SK-N-MC (cell line): ENCODE data around the gene PYY.

ENCODE experiments used
- DNase-seq: peaks from one replicate; pipeline ENCODE4 v3.0.0-alpha.2; 2011; ENCODE audit warnings: low read depth, low spot score
- H3K27ac ChIP-seq: fragments of 200-600 bp; sonication (generic); 2 replicates; pipeline ENCODE4 v1.5.1; 2016; ENCODE audit warnings: mixed run types
- H3K36me3 ChIP-seq: fragments of 200-600 bp; sonication (generic); 2 replicates; pipeline ENCODE4 v1.6.1; 2017; ENCODE audit warnings: antibody characterized with exemption, low read length, mixed read lengths; ENCODE audit not compliant: insufficient read depth
- H3K4me3 ChIP-seq: fragments of 200-600 bp; sonication (generic); 2 replicates; pipeline ENCODE4 v1.5.1; 2016
- H3K9ac ChIP-seq: fragments of 200-600 bp; sonication (generic); 2 replicates; pipeline ENCODE4 v1.8.0; 2017; ENCODE audit warnings: mixed run types, mixed read lengths; ENCODE audit not compliant: insufficient read length
- H3K9me3 ChIP-seq: fragments of 200-600 bp; sonication (generic); 2 replicates; pipeline ENCODE4 v1.6.1; 2017; ENCODE audit warnings: low read depth, mild to moderate bottlenecking, antibody characterized with exemption, low read length, moderate library complexity, mixed read lengths
- EZH2 ChIP-seq: fragments of 200-600 bp; sonication (generic); IDR thresholded peaks from one replicate; pipeline ENCODE4 v1.6.1; 2017; ENCODE audit warnings: antibody characterized with exemption
- FOXP2 ChIP-seq: optimal IDR thresholded peaks from 2 replicates; pipeline ENCODE3; 2011; ENCODE audit warnings: mild to moderate bottlenecking, moderate library complexity; ENCODE audit not compliant: insufficient read depth; ENCODE audit errors: extremely low read length, control extremely low read depth
- POLR2AphosphoS5 ChIP-seq: IDR thresholded peaks from 2 replicates; pipeline ENCODE4 v1.6.1; 2012; ENCODE audit warnings: mild to moderate bottlenecking, low read depth, low read length, borderline replicate concordance

PYY gene

GRCh38 chr17:43927060-43927864 lies 26.5 kb downstream of the PYY start:
- Histone ChIP-seq H3K36me3 (no peaks in the 10 kb centered on the region), H3K27ac (no peak overlapping the region), H3K4me3 (no peak overlapping the region), H3K9me3 (no peaks in the 10 kb centered on the region), H3K9ac (no peak overlapping the region)
- no peak for DNase-seq
- TF ChIP-seq POLR2AphosphoS5 = no peak
- no peak for TF ChIP-seq EZH2
- no peak for TF ChIP-seq FOXP2

GRCh38 chr17:43924558-43924957 lies 29.2 kb downstream of the PYY start:
- no peak for TF ChIP-seq POLR2AphosphoS5
- DNase-seq = no peak
- no peaks in the 10 kb centered on the region for H3K9me3 ChIP-seq

GRCh38 chr17:43920500-43921095 lies 33.1 kb downstream of the PYY start:
- DNase-seq = no peak
- no peak for TF ChIP-seq EZH2
- TF ChIP-seq FOXP2 = no peak
- no peak for TF ChIP-seq POLR2AphosphoS5
- H3K9me3 ChIP-seq = no peaks in the 10 kb centered on the region
- H3K4me3 ChIP-seq = no peak overlapping the region
- no peak overlapping the region for H3K9ac ChIP-seq
- no peaks in the 10 kb centered on the region for H3K36me3 ChIP-seq
- H3K27ac ChIP-seq = no peak overlapping the region

More at GRCh38 chr17:43924558-43924957, 29.2 kb downstream of the PYY start:
- no peaks in the 10 kb centered on the region for H3K36me3 ChIP-seq
- no peak overlapping the region for H3K27ac ChIP-seq
- H3K9ac ChIP-seq = no peak overlapping the region
- H3K4me3 ChIP-seq = no peak overlapping the region

- Histone ChIP-seq H3K9me3 (no peaks in the 10 kb centered on the region), H3K9ac (no peak overlapping the region), H3K27ac (no peak overlapping the region), H3K4me3 (no peak overlapping the region), H3K36me3 (no peaks in the 10 kb centered on the region)
- DNase-seq = no peak
- TF ChIP-seq EZH2 (no peak), POLR2AphosphoS5 (no peak), FOXP2 (no peak)
Measured at GRCh38 chr17:43918026-43918389, 35.7 kb downstream of the PYY start.

- TF ChIP-seq EZH2 = no peak
- no peak for TF ChIP-seq POLR2AphosphoS5
- no peak for TF ChIP-seq FOXP2
- H3K4me3 ChIP-seq = no peak overlapping the region
- H3K9ac ChIP-seq = no peak overlapping the region
- no peak overlapping the region for H3K27ac ChIP-seq
- no peak for DNase-seq
- no peaks in the 10 kb centered on the region for H3K36me3 ChIP-seq
- H3K9me3 ChIP-seq = no peaks in the 10 kb centered on the region
Measured at GRCh38 chr17:43917348-43918025, 36.3 kb downstream of the PYY start.

- Histone ChIP-seq H3K36me3 (no peaks in the 10 kb centered on the region), H3K27ac (no peak overlapping the region), H3K9ac (no peak overlapping the region), H3K4me3 (no peak overlapping the region), H3K9me3 (no peaks in the 10 kb centered on the region)
- DNase-seq = no peak
- TF ChIP-seq EZH2 (no peak), FOXP2 (no peak), POLR2AphosphoS5 (no peak)
Measured at GRCh38 chr17:43917016-43917347, 36.8 kb downstream of the PYY start.

GRCh38 chr17:43916385-43916784 lies 37.4 kb downstream of the PYY start:
- DNase-seq = no peak
- no peak overlapping the region for H3K27ac ChIP-seq
- H3K9ac ChIP-seq = no peak overlapping the region
- H3K9me3 ChIP-seq = no peaks in the 10 kb centered on the region
- TF ChIP-seq FOXP2 = no peak
- TF ChIP-seq EZH2 = no peak
- no peak for TF ChIP-seq POLR2AphosphoS5
- H3K4me3 ChIP-seq = no peak overlapping the region
- H3K36me3 ChIP-seq = no peaks in the 10 kb centered on the region

- TF ChIP-seq FOXP2 = no peak
- Histone ChIP-seq H3K4me3 (no peak overlapping the region), H3K36me3 (no peaks in the 10 kb centered on the region), H3K27ac (no peak overlapping the region), H3K9me3 (no peaks in the 10 kb centered on the region), H3K9ac (no peak overlapping the region)
- no peak for DNase-seq
Measured at GRCh38 chr17:43915559-43915958, 38.2 kb downstream of the PYY start.

GRCh38 chr17:43914451-43914850 lies 39.3 kb downstream of the PYY start:
- H3K9ac ChIP-seq = no peak overlapping the region
- H3K9me3 ChIP-seq = no peaks in the 10 kb centered on the region
- TF ChIP-seq EZH2 (no peak), POLR2AphosphoS5 (no peak), FOXP2 (no peak)
- no peak overlapping the region for H3K4me3 ChIP-seq
- H3K36me3 ChIP-seq = no peaks in the 10 kb centered on the region
- H3K27ac ChIP-seq = no peak overlapping the region
- DNase-seq = no peak
